GM21825 (cell line): ENCODE measurements around the gene ARHGAP15.

ENCODE experiments used
- ATAC-seq: cut with Tn5 transposase; IDR thresholded peaks from one replicate; pipeline ENCODE4 v1.9.1; 2021; ENCODE audit warnings: mild to moderate bottlenecking, moderate library complexity; ENCODE audit not compliant: unreplicated experiment

ARHGAP15 gene

GRCh38 chr2:143218621-143219020, 89.4 kb downstream of the ARHGAP15 start:
- ATAC-seq: no peak

DNA sequence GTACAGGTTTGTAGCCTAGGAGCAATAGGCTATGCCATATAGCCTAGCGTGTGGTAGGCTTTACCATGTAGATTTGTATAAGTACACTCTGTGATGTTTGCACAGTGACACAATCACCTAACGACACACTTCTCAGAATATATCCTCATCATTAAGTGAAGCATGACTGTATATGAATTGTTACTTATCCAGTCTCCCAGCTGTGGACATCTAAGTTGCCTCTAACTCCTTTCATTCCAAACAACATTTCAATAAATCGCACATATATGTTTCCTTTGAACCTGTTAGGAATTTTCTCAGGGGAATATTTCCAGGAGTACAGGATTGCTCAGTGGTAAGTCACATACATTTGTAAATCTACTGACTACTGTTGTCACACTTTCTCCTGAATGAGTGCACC, 90.0 kb downstream of the ARHGAP15 start:
- no peak for ATAC-seq

DNA sequence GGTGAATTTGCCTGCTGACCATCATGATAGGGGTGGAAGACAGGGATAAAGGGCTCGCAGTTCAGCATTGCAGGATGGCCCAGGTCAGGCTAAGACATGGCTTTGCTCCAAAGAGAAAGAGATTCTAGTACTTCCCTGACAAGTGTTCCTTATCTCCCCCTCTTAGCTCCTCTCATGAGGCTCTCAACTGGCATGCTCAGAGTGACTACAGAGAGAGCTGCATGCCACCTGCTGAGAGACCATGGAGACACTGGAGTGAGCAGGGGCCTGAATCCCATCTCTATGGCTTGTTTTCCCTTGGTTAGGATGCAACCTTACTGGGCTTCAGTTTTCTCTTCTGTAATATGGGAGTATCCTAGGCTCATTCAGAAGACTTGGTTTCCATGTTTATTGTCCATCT, 94.3 kb downstream of the ARHGAP15 start:
- no peak for ATAC-seq

GRCh38 chr2:143225931-143226330, 96.7 kb downstream of the ARHGAP15 start:
- no peak for ATAC-seq

- ATAC-seq: no peak
These were observed 97.7 kb downstream of the ARHGAP15 start for GRCh38 chr2:143226714-143227541.

DNA sequence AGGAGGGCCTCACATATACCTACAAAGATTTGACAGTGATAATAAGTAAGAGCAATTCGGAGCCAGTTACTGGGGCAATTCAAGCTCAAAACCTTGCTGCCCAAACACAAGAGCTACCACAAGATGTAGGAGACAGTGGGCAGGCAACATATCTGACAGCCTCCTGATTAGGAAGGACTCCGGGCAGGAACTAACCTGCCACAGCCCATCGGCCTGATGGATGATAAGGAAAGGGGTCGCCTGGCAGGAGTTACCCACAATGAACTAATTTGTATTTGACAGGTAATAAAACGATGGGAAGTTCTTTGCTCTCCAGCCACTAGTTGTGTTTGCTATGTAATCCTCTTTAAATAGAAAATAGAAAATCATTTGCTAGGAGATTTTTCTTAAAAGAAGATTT, 100.2 kb downstream of the ARHGAP15 start:
- ATAC-seq: no peak

GRCh38 chr2:143229952-143230351, 100.7 kb downstream of the ARHGAP15 start:
- ATAC-seq: no peak

GRCh38 chr2:143230506-143231253, 101.5 kb downstream of the ARHGAP15 start:
- no peak for ATAC-seq

- no peak for ATAC-seq
These were observed 102.0 kb downstream of the ARHGAP15 start for GRCh38 chr2:143231254-143231645.

- no peak for ATAC-seq
These were observed 108.0 kb downstream of the ARHGAP15 start for GRCh38 chr2:143237146-143237777.

DNA sequence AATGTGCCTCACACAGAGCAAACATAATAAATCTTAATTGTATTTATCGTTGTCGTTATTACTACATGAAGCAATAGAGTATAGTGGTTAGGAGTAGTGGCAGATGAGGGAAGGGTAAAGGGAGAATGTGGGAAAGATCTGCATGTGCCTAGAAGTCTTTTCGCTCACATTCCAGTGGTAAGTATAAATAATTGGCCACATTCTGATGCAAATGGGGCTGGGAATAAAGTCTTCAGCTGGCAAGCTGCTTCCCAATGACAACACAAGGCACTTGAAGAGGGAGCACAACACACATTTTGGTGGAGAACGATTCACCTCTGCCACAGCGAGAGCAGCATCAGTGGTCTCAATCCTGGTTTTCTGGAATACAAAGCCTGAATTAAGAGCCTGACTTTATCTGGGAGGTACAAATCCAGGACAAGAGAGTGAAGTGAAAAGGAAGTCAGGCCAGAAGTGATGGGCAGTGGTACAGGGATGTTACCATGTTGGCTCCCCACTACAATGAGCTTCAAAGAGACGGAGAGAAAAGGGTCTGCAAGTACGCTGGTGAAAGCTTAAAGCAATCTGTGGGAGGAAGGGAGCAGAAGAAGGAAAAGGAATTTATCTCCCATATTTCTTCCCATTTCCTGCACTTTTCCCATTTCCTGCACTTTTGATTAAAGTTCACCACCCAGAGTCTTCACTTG, 112.3 kb downstream of the ARHGAP15 start:
- no peak for ATAC-seq

DNA sequence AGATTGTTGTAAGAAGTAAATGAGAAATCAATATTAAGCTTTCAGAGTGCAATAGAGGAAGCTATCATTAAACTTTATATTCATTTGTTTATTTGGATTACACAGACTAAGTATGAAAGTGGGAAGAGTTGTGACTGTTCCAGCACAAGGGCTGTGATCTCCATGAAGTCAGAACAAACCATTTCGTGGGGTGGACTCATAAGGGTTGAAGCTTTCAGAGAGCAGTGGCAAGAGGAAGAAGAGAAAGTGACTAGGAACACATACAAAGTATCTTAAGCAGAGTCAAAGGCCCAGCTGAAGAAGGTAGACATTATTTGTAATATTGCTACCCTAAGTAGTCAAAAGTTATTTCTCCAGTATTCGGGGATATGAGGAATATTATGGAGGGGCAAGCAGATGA, 117.0 kb downstream of the ARHGAP15 start:
- no peak for ATAC-seq

GRCh38 chr2:143246815-143247744, 117.9 kb downstream of the ARHGAP15 start:
- ATAC-seq: no peak

GRCh38 chr2:143248631-143249030, 119.4 kb downstream of the ARHGAP15 start:
- ATAC-seq: no peak

GRCh38 chr2:143251681-143252080, 122.5 kb downstream of the ARHGAP15 start:
- no peak for ATAC-seq

GRCh38 chr2:143252138-143252907, 123.1 kb downstream of the ARHGAP15 start:
- no peak for ATAC-seq

DNA sequence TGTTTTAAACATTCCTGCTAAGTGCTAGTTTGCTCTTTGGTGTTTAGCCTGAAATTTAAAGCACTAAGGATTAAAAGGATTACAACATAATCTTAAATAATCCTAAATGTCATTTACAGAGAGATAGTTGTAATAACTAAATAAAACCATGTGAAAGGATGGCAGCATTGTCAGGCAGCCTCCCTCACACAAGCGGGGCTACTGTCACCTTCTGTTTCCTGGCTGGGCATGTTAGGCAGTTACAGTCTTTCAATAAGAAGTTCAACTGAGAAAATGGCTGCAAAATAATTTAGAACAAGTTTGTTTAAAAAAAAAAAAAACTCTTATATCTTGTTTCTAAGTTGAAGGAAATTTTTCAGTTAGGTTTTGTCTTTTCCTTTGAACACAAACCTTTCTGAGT, 124.9 kb downstream of the ARHGAP15 start:
- no peak for ATAC-seq

DNA sequence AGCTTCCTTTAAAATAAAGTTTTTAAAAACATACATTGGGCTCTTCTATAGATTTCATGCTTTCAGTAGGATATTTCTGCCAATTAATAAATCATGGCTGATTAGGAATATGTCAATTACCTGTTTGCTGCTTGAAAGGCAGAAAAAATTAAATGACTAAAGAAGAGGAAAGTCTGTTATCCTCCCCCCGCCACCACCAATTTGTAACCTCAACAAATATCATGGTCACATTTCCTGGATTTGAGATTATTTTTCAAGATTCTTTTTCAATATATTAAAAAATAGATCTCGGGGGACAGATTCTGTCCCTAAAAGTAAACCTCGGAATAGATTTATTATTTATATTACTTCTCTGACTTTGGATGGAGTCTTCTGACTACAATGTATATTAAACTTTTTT, 125.9 kb downstream of the ARHGAP15 start:
- no peak for ATAC-seq

GRCh38 chr2:143255899-143256298, 126.7 kb downstream of the ARHGAP15 start:
- ATAC-seq: no peak
